ENCODE data around the gene PLCG2.

Gene PLCG2

DNA sequence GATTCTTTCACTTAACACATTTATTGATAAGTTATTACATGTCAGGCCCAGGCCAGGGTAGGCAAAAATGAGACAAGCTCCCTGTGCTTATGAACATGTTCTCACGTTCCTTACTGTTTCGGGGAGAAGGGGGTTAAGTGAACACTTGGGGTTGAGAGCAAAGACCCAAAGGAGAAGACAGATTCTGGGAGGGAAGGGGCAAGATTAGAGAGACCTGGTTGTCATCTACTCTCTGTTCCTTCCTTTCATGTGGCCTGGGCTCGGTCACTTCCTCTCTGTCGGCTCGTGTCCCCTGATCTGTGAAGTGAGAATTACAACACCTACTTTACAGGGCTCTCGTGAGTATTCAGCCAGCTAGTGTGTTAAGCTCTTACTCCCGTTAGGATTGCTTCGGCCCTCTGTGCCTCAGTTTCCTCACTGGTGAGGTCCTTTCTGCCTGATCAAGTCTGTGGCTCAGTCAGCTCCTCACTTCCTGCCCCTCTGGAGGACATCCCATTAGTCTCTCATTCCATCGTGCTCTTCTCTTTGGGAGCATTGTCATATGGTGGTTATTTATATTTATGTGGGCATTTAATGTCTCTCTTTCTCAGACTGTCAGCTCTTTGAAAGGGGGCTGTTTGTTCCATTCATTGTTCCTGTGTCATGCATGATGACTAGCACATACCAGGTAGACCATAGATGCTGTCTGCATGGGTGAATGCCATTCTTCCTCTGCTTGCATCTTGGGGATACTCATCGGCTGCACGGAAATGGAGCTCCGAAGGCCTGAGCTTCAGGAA lies 38.9 kb downstream of the PLCG2 start:
- DNase-seq = no peak

- no peak for DNase-seq
Observed at GRCh38 chr16:81818568-81818896, 39.4 kb downstream of the PLCG2 start.

- no peak for DNase-seq
Observed at GRCh38 chr16:81818905-81819304, 39.8 kb downstream of the PLCG2 start.

GRCh38 chr16:81821436-81822128 lies 42.5 kb downstream of the PLCG2 start:
- DNase-seq = no peak

DNA sequence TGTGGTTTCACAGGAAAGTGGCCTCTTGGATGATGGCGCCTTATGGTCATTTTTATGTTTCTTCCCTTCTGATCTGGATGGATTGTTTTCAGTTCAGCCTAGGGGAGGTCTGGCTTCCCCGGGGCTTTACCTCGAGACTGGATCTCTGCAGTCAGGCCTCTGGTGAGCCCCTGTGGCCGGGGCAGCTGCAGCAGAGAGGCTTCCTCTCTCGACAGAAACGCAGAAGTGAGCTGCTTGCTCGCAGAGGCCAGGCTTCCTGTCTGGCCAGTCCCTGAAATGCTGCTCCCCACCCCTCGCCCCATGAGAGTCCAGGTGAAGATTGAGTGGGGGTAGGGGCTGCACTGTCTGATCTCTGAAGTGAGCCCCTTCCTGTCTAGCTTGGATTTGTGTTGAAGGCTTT lies 44.0 kb downstream of the PLCG2 start:
- DNase-seq = no peak

DNA sequence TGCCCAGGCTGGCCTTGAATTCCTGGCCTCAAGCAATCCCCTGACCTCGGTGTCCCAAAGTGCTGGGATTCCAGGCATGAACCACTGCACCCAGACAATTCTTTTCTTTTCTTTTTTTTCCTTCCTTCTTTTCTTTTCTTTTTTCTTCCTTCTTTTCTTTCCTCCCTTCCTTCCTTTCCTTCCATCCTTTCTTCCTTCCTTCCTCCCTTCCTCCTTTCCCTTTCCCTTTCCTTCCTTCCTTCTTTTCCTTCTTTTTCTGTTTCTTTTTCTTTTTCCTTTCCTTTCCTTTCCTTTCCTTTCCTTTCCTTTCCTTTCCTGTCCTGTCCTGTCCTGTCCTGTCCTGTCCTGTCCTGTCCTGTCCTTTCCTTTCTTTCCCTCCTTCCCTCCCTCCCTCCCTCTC lies 44.6 kb downstream of the PLCG2 start:
- DNase-seq = no peak

- no peak for DNase-seq
Observed at GRCh38 chr16:81826523-81826922, 47.4 kb downstream of the PLCG2 start.

GRCh38 chr16:81830845-81831540 lies 51.9 kb downstream of the PLCG2 start:
- no peak for DNase-seq

DNA sequence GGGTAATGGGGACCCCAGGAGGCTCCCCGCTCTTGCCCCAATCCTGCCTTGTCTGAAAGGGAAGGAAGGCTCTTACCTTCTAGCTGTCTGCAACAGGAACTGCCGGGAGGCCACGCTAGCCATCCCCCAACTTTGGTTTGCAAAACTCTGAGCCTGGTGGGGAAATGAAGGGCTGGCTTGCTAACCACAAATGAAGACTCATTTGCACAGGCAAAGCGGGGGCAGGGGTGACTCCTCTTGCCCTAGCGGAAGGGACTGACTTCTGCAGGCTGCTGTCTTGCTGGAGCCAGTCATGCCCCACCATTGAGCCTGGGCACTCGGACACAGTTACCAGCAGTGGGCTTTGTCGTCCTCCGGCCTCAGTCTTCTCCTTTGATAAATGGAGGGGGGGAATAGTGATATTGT lies 52.6 kb downstream of the PLCG2 start:
- peak in 1 of 2 donors; percentile 19 for DNase-seq

- DNase-seq = no peak
Observed at GRCh38 chr16:81832801-81833547, 53.9 kb downstream of the PLCG2 start.

DNA sequence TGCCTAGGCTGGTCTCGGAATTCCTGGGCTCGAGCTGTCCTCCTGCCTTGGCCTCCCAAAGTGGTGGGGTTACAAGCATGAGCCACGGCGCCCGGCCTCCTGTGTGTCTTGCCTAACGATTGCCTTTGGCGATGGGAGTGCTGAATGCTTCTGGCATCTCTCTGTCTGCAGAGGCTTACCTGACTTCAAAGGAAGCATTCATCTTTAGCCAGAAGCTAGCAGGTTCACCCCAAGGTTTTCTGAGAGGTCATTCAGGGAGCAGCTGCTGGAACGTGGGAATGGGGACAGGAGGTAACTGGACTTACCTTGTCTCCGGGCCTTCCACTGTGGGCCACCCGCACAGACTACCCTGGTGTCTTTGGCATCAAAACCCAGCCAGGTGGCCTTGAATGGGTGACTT lies 54.7 kb downstream of the PLCG2 start:
- DNase-seq = no peak

GRCh38 chr16:81834868-81835267 lies 55.8 kb downstream of the PLCG2 start:
- DNase-seq = no peak

DNA sequence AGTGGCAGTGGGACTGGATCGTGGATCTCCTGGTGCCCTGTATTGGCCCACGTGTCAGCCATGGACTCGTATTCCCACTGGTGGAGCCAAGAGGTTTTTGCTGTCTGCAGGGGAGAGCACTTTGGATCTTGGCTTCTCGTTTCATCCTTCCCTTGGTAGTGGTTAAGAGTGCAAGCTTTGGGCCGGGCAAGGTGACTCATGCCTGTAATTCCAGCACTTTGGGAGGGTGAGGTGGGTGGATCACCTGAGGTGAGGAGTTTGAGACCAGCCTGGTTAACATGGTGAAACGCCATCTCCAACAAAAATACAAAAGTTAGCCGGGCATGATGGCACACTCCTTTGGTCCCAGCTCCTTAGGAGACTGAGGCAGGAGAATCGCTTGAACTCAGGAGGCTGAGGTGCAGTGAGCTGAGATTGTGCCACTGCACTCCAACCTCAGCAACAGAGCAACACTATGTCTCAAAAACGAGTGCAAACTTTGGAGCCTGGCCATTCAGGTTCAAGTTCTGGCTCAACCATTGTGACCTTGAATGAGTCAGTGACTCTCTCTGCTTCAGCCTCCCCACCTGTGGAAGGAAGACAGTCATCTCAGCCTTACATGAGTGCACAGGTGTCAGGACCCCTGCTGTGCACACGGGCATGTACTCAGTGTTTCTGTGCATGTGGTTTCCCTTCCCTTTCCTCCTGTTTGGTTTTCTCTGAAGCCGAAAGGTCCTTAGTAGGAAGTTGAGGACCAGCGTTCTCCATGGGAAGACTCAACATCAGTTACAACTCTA lies 57.4 kb downstream of the PLCG2 start:
- DNase-seq = no peak

GRCh38 chr16:81837312-81837751 lies 58.2 kb downstream of the PLCG2 start:
- DNase-seq = no peak

GRCh38 chr16:81838794-81839193 lies 59.7 kb downstream of the PLCG2 start:
- DNase-seq = no peak

- no peak for DNase-seq
Observed at GRCh38 chr16:81841722-81842121, 62.6 kb downstream of the PLCG2 start.

- DNase-seq = no peak
Observed at GRCh38 chr16:81842564-81843242, 63.6 kb downstream of the PLCG2 start.

GRCh38 chr16:81843243-81843582 lies 64.1 kb downstream of the PLCG2 start:
- DNase-seq = no peak

- no peak for DNase-seq
Observed at GRCh38 chr16:81843683-81844082, 64.6 kb downstream of the PLCG2 start.

DNA sequence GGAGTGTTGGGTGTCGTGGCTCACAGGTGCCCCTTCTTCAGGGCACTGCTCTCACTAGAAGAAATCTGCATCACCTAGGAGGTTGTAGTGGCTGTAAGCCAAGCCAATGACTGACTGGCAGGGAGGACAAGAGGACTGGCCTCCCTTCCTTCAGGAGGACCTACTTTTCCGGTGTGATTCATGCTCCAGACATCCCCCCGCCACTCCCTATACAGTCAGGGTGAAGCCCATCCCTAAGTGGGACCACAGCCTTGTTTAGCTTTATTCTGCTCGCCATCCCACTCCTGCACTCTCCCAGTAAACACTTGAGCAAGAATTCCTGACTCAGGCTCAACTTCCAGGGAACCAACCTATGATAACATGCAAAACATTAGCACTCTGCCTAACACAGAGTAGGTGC lies 67.0 kb downstream of the PLCG2 start:
- DNase-seq = no peak

DNA sequence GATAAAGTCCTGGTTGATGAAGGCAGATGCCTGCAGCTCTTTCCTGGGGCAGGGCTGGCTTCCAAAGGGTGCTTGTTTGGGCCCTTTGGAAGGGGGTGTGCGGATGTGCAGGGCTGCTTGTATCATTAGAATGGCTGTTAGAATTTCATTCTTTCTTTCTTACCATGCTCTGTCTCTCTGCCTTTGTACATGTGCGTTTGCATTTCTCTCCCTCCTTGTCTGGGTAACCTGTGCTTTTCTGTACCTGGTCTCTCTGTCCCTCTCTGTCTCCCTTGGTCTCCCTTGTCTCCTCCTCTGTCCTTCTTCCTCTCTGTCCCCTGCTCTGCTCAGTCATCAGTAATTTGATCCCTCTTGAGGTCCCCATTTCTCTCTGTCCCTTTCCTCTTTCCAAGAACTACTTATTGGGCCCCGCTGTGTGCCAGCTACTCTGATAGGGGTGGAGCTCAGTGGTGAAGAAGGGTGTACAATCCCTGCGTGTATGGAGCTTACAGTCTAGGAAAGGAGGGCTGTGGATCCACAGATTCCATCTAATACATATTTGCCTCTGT lies 69.3 kb downstream of the PLCG2 start:
- no peak for DNase-seq
